Activated CD8-positive, alpha-beta T cell treated with anti-CD3 and anti-CD28 coated beads for 36 hours (primary cell): Measurements from ENCODE around the gene WDR89. TPM values are rescaled to one million over a fixed set of nuclear protein-coding genes. Genes with fewer than 3 reads are reported as not detected.

ENCODE experiments used
- ATAC-seq: fragments of 200-7000 bp; cut with Tn5 transposase; one replicate; pipeline ENCODE4 v1.10.0; 2021; ENCODE audit warnings: mild to moderate bottlenecking, moderate library complexity
- CTCF ChIA-PET: fragments of 350-600 bp; sonication (Branson Sonifier 250); formaldehyde crosslinking; loops from one replicate; lab custom pipeline; 2021; ENCODE audit warnings: antibody characterized with exemption; lab: Charles Lee
- POLR2A ChIA-PET: fragments of 350-600 bp; sonication (Branson Sonifier 250); formaldehyde crosslinking; loops from one replicate; lab custom pipeline; 2021; ENCODE audit warnings: antibody characterized with exemption; lab: Charles Lee
- DNase-seq: peaks from one replicate; pipeline ENCODE4 v3.0.0-alpha.2; 2020
- H3K27ac Mint-ChIP-seq: one replicate; pipeline ENCODE4 v1.8.0; 2021; ENCODE audit warnings: mild to moderate bottlenecking, mixed read lengths
- H3K27me3 Mint-ChIP-seq: one replicate; pipeline ENCODE4 v1.8.0; 2021; ENCODE audit warnings: mixed read lengths
- H3K36me3 Mint-ChIP-seq: one replicate; pipeline ENCODE4 v1.8.0; 2021; ENCODE audit warnings: low read depth, mixed read lengths
- H3K4me1 Mint-ChIP-seq: one replicate; pipeline ENCODE4 v1.8.0; 2021; ENCODE audit warnings: low read depth, mixed read lengths
- H3K4me3 Mint-ChIP-seq: one replicate; pipeline ENCODE4 v1.8.0; 2021; ENCODE audit warnings: mild to moderate bottlenecking, moderate library complexity, mixed read lengths
- H3K9me3 Mint-ChIP-seq: one replicate; pipeline ENCODE4 v1.8.0; 2021; ENCODE audit warnings: mixed read lengths
- CTCF ChIP-seq: fragments of 200-600 bp; IDR thresholded peaks from one replicate; pipeline ENCODE4 v1.8.0; 2022; ENCODE audit warnings: antibody characterized with exemption, mild to moderate bottlenecking
- intact Hi-C: fragments of 100-400 bp; cut with micrococcal nuclease; formaldehyde crosslinking; loops from one replicate; pipeline ENCODE4 v1.10.0; 2022
- total RNA-seq, 2 experiments: library from RNA; stranded (reverse); gene quantifications; one replicate each; pipeline ENCODE4 v1.2.3, GENCODE V29; 2021

WDR89 gene
- total RNA-seq, 2 experiments from 2014 or later = 30.9 to 33.4 TPM

- CTCF ChIA-PET = no interaction called here
- Mint-ChIP-seq H3K4me1 (peaks cover 7% of the 10 kb centered on the region), H3K36me3 (no peaks in the 10 kb centered on the region), H3K9me3 (no peaks in the 10 kb centered on the region), H3K27me3 (no peaks in the 10 kb centered on the region), H3K4me3 (no peak overlapping the region), H3K27ac (no peak overlapping the region)
- ATAC-seq = no peak
- intact Hi-C loops = no loop called here
- DNase-seq = no peak
- POLR2A ChIA-PET = no interaction called here
- TF ChIP-seq CTCF = no peak
Observed at GRCh38 chr14:63551332-63551731, 90.3 kb downstream of the WDR89 start.

GRCh38 chr14:63547798-63548335 lies 93.8 kb downstream of the WDR89 start:
- no peak for ATAC-seq
- H3K36me3 Mint-ChIP-seq = no peaks in the 10 kb centered on the region
- ChIA-PET CTCF (interaction anchor here (2.2 kb wide), 1 partner anchor 159 kb away, joined by 7 read pairs; no protein-coding TSS in a partner anchor), POLR2A (no interaction called here)
- H3K27ac Mint-ChIP-seq = no peak overlapping the region
- H3K9me3 Mint-ChIP-seq = no peaks in the 10 kb centered on the region
- TF ChIP-seq CTCF = no peak
- H3K27me3 Mint-ChIP-seq = no peaks in the 10 kb centered on the region
- DNase-seq = no peak
- peaks cover 15% of the 10 kb centered on the region for H3K4me1 Mint-ChIP-seq
- intact Hi-C loops = no loop called here
- H3K4me3 Mint-ChIP-seq = no peak overlapping the region

Other genes with a start within 250 kb of the WDR89 start
- 10 to 100 TPM; 39.5 to 39.8 TPM for gene PPP2R5E, start 98.5 kb downstream of the WDR89 start, total RNA-seq
- gene SGPP1, start 86.2 kb upstream of the WDR89 start, total RNA-seq = 10 to 100 TPM; 10.5 to 10.9 TPM
- 10 to 100 TPM; 28.1 to 29.0 TPM for gene SYNE2, start 211.1 kb upstream of the WDR89 start, total RNA-seq